Loucy (cell line): ENCODE results near the gene MEGF6.

ENCODE experiments used
- H2AFZ ChIP-seq: fragments of 200-600 bp; sonication (generic); 2 replicates; pipeline ENCODE4 v1.6.0; 2016; ENCODE audit warnings: antibody characterized with exemption, mild to moderate bottlenecking, low read length, moderate library complexity
- H3F3A ChIP-seq: fragments of 200-600 bp; 2 replicates; pipeline ENCODE4 v1.6.0; 2016; ENCODE audit warnings: antibody characterized with exemption, low read depth, mild to moderate bottlenecking
- H3K27me3 ChIP-seq: fragments of 200-600 bp; sonication (generic); 2 replicates; pipeline ENCODE4 v1.6.1; 2014; ENCODE audit warnings: low read length, mild to moderate bottlenecking; ENCODE audit not compliant: insufficient read depth, poor library complexity, severe bottlenecking
- H3K36me3 ChIP-seq: fragments of 200-600 bp; sonication (generic); 2 replicates; pipeline ENCODE4 v1.6.1; 2016; ENCODE audit warnings: low read length; ENCODE audit not compliant: insufficient read depth
- H3K4me1 ChIP-seq: fragments of 200-600 bp; sonication (generic); 2 replicates; pipeline ENCODE4 v1.5.1; 2014; ENCODE audit warnings: low read length, mild to moderate bottlenecking; ENCODE audit not compliant: insufficient read depth, poor library complexity, severe bottlenecking
- H3K4me2 ChIP-seq: fragments of 200-600 bp; sonication (generic); 2 replicates; pipeline ENCODE4 v1.6.0; 2014; ENCODE audit warnings: antibody characterized with exemption, low read length, low read depth, mild to moderate bottlenecking; ENCODE audit not compliant: poor library complexity, severe bottlenecking
- H3K4me3 ChIP-seq: fragments of 200-600 bp; sonication (generic); 2 replicates; pipeline ENCODE4 v1.5.1; 2014; ENCODE audit warnings: low read length, mild to moderate bottlenecking, mixed read lengths; ENCODE audit not compliant: poor library complexity, severe bottlenecking
- H3K79me2 ChIP-seq: fragments of 200-600 bp; sonication (generic); 2 replicates; pipeline ENCODE4 v1.6.1; 2014; ENCODE audit warnings: low read length; ENCODE audit not compliant: insufficient read depth
- H3K9ac ChIP-seq: fragments of 200-600 bp; sonication (generic); 2 replicates; pipeline ENCODE4 v1.6.0; 2014; ENCODE audit warnings: mild to moderate bottlenecking, low read depth, low read length, moderate library complexity; ENCODE audit not compliant: poor library complexity, severe bottlenecking
- H3K9me2 ChIP-seq: fragments of 200-600 bp; sonication (generic); replicated peaks from 2 replicates; pipeline ENCODE4 v1.6.1; 2016; ENCODE audit warnings: low read depth, low read length, mixed read lengths
- H3K9me3 ChIP-seq: fragments of 200-600 bp; sonication (generic); 2 replicates; pipeline ENCODE4 v1.6.1; 2014; ENCODE audit warnings: mild to moderate bottlenecking, antibody characterized with exemption, low read length, low read depth; ENCODE audit not compliant: insufficient read depth
- H4K20me1 ChIP-seq: fragments of 200-600 bp; sonication (generic); 2 replicates; pipeline ENCODE4 v1.6.0; 2014; ENCODE audit warnings: antibody characterized with exemption, low read length, mild to moderate bottlenecking; ENCODE audit not compliant: insufficient read depth, poor library complexity, severe bottlenecking
- EZH2phosphoT487 ChIP-seq: fragments of 200-600 bp; IDR thresholded peaks from 2 replicates; pipeline ENCODE4 v1.6.1; 2018; ENCODE audit warnings: antibody characterized with exemption, mild to moderate bottlenecking, moderate library complexity, borderline replicate concordance
- TF ChIP-seq, protein P1 (sequence below): fragments of 200-600 bp; sonication (generic); conservative IDR thresholded peaks from 2 replicates; pipeline ENCODE4 v1.5.1; 2014; ENCODE audit warnings: mild to moderate bottlenecking, antibody characterized with exemption, low read length

The MEGF6 gene

DNA sequence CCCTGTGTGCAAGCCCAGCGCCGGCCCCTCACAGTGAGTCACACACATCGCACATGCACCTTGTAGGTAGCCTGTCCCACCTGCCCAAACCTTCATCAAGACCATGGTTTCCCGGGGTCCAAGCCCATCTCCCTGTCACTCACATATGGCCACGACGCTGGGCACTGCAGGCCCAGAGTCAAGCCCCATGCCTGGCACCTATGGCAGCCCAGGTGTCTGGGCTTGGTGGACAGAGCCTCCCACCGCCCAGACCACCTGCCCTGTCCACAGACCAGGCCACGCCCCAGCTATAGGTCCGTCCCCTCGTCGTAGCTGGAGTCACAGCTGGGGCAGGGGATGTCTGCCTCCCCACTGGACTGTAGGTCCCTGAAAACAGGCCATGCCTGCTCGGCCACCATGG lies 48.2 kb downstream of the MEGF6 start:
- H3K36me3 ChIP-seq, result no peaks in the 10 kb centered on the region
- no peak overlapping the region for H3K4me3 ChIP-seq
- no peaks in the 10 kb centered on the region for H3F3A ChIP-seq
- H3K9me2 ChIP-seq, result no peaks in the 10 kb centered on the region
- H4K20me1 ChIP-seq, result no peaks in the 10 kb centered on the region
- no peaks in the 10 kb centered on the region for H3K79me2 ChIP-seq
- H3K9ac ChIP-seq, result no peak overlapping the region
- no peak overlapping the region for H3K4me2 ChIP-seq
- no peaks in the 10 kb centered on the region for H3K9me3 ChIP-seq
- no peaks in the 10 kb centered on the region for H3K4me1 ChIP-seq
- no peak overlapping the region for H2AFZ ChIP-seq
- no peak for TF ChIP-seq EZH2phosphoT487
- TF ChIP-seq, protein P1, sequence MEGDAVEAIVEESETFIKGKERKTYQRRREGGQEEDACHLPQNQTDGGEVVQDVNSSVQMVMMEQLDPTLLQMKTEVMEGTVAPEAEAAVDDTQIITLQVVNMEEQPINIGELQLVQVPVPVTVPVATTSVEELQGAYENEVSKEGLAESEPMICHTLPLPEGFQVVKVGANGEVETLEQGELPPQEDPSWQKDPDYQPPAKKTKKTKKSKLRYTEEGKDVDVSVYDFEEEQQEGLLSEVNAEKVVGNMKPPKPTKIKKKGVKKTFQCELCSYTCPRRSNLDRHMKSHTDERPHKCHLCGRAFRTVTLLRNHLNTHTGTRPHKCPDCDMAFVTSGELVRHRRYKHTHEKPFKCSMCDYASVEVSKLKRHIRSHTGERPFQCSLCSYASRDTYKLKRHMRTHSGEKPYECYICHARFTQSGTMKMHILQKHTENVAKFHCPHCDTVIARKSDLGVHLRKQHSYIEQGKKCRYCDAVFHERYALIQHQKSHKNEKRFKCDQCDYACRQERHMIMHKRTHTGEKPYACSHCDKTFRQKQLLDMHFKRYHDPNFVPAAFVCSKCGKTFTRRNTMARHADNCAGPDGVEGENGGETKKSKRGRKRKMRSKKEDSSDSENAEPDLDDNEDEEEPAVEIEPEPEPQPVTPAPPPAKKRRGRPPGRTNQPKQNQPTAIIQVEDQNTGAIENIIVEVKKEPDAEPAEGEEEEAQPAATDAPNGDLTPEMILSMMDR, result no peak
- H3K27me3 ChIP-seq, result no peaks in the 10 kb centered on the region

DNA sequence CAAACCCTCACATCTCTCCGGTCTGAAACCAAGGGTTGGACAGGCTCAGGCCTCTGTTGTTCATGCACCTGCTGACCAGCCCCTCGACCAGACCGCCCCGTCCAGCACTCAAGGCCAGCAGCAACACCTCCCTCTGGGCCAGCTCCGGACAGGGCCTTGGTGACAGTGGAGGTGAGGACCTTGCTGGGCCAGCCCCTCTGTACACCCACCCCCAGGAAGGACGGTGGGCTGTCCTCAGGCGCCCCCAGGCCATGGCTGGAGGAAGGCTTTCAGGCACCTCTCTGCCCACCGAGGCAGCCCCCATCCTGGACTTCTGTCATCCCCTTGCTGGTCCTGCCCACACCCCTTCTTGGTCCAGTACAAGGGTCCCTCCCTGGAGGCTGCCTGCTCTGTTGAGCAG lies 48.6 kb downstream of the MEGF6 start:
- no peak for TF ChIP-seq EZH2phosphoT487
- TF ChIP-seq, protein P1, result no peak
- H3K27me3 ChIP-seq, result no peaks in the 10 kb centered on the region
- no peaks in the 10 kb centered on the region for H3K9me2 ChIP-seq
- H3K4me3 ChIP-seq, result no peak overlapping the region
- no peak overlapping the region for H3K4me2 ChIP-seq
- H3K9me3 ChIP-seq, result no peaks in the 10 kb centered on the region
- H3K9ac ChIP-seq, result no peak overlapping the region
- no peaks in the 10 kb centered on the region for H3K4me1 ChIP-seq
- no peaks in the 10 kb centered on the region for H3K79me2 ChIP-seq
- no peaks in the 10 kb centered on the region for H3F3A ChIP-seq
- no peak overlapping the region for H2AFZ ChIP-seq
- H3K36me3 ChIP-seq, result no peaks in the 10 kb centered on the region
- H4K20me1 ChIP-seq, result no peaks in the 10 kb centered on the region

GRCh38 chr1:3561702-3562101 lies 49.6 kb downstream of the MEGF6 start:
- Histone ChIP-seq H2AFZ (no peak overlapping the region), H3K36me3 (no peaks in the 10 kb centered on the region), H3K4me2 (no peak overlapping the region), H4K20me1 (no peaks in the 10 kb centered on the region), H3K9me2 (no peaks in the 10 kb centered on the region), H3K4me3 (no peak overlapping the region), H3K9ac (no peak overlapping the region), H3F3A (no peaks in the 10 kb centered on the region), H3K4me1 (no peaks in the 10 kb centered on the region), H3K79me2 (no peaks in the 10 kb centered on the region), H3K27me3 (no peaks in the 10 kb centered on the region), H3K9me3 (no peaks in the 10 kb centered on the region)
- TF ChIP-seq, protein P1, result no peak
- TF ChIP-seq EZH2phosphoT487, result no peak
